ENCODE measurements around the gene SUN5.

Gene SUN5

DNA sequence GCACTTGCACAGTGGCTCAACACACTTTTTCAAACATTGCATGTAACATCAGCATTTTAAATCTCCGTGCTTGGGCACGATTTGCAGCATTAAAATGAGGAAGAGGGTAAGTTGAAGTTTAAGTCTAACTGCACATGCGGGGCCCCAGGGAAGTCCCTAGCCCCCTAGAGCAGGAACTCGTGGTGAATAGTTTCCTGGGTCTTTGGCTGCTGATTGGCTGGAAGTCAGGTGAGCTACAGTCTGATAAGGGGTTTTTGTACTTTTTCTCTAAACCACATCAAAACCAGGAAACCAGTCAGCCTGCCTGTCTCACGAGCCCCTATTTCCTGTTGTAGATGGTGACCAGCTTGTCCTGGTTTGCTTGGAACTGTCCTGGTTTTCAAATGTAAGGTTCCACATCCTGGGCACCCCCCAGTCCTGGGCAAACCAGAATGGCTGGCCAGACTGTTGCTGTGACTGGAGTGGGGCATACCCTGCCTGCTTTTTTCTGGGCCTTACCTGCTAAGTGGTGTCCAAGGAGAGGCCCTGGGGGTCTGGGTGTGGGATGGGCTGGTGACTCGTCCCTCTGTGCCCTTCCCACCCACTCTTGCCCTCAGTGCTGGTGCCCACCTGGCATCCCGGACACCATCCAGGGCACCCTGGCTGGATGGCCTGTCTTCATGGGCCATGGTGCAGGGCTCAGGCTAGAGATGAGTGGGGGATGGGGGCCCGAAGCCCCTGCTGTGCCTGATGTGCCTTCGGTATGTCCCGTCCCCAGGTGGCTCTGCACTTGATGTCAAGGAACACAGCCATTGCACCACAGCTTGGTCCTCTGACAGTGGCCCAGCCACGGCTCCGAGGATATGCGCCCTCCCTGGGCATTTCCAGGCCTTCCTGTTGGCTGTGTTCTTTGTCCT, 31.8 kb downstream of the SUN5 start:
- TF ChIP-seq, protein P1, sequence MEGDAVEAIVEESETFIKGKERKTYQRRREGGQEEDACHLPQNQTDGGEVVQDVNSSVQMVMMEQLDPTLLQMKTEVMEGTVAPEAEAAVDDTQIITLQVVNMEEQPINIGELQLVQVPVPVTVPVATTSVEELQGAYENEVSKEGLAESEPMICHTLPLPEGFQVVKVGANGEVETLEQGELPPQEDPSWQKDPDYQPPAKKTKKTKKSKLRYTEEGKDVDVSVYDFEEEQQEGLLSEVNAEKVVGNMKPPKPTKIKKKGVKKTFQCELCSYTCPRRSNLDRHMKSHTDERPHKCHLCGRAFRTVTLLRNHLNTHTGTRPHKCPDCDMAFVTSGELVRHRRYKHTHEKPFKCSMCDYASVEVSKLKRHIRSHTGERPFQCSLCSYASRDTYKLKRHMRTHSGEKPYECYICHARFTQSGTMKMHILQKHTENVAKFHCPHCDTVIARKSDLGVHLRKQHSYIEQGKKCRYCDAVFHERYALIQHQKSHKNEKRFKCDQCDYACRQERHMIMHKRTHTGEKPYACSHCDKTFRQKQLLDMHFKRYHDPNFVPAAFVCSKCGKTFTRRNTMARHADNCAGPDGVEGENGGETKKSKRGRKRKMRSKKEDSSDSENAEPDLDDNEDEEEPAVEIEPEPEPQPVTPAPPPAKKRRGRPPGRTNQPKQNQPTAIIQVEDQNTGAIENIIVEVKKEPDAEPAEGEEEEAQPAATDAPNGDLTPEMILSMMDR (IDR thresholded peaks at IDR 0.05; ENCODE audit: insufficient read depth, low read depth, low read length, missing control alignments): no peak
- no peak overlapping the region for H3K4me3 ChIP-seq (ENCODE audit: low read length)
- DNase-seq (ENCODE audit: low read depth): no peak

DNA sequence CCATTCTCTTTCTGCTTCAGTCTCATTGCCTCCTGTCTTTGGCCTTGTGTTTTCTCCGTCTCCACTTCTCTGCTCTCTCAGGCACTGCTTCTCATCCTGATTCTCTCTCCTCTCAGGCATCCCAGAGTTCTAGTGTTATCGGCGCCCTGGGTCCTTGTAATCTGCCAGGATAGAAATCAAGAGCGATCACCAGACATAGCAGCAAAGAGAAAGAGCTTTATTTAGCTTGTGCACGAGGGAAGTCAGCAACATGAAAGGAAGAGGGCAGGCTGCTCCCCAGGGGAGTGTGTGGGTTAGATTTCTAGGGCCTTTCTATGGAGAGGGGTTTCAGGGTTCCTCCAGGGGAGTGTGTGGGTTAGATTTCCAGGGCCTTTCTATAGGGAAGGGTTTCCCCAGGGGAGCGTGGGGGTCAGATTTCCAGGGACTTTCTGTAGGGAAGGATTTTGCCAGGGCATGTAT, 32.5 kb downstream of the SUN5 start:
- TF ChIP-seq, protein P1 (IDR thresholded peaks at IDR 0.05; ENCODE audit: insufficient read depth, low read depth, low read length, missing control alignments): no peak
- no peak for DNase-seq (ENCODE audit: low read depth)
- H3K4me3 ChIP-seq (ENCODE audit: low read length): no peak overlapping the region

DNA sequence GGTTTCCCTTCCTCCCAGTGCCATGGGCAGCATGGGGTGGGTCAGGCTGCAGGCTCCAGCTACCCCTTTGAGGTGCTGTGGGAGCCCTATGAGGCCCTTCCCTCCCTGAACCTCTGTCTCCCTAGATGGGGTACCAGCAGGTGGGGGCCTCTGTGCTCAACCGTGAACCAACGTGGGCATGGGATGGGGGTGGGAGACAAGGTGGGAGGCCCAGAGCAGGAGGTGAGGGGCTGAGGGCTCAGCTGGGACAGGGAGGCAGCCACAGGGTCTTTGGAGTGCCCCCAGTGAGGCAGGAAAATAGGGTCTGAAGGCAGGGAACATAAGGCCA, 33.3 kb downstream of the SUN5 start:
- TF ChIP-seq, protein P1 (IDR thresholded peaks at IDR 0.05; ENCODE audit: insufficient read depth, low read depth, low read length, missing control alignments): no peak
- no peak overlapping the region for H3K4me3 ChIP-seq (ENCODE audit: low read length)
- no peak for DNase-seq (ENCODE audit: low read depth)

DNA sequence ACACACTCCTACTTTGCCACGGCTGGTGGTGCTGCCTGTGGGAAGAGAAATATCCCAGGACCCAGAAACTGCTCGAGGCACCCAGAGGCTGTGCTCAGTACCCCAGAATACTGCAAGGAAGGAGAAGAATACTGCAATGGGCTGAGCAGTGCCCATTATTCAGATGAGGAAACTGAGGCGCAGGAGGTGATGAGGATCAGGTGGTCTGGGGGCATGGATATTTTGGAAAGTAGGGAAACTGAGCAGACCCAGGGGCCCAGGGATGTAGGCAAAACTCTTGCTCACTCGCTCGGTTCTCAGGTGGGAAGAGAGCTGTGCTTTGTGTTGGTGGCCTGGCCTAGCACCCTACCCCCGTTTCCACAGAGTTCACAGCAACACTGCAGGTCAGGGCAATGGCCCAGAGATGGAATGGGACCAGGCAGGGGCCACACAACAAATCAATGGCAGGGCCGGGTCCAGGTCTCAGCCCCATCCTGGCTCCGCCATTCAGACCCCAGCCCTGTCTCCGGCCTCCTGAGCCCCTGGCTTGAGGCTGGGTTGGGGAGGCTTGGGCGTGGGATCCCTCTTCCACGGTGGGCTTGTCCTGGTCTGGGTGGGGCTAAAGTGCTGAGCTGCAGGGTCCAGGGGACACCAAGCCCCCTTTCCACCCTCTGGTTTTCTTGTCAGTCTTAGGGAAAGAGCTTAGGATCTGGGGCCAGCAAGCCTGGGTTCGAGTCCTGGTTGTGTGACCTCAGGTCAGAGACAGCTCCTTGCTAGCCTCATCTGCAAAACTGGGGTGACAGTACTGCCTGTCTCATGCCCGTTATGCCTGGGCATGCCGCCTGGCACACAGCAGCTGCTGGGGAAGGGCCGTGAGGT, 33.9 kb downstream of the SUN5 start:
- no peak for DNase-seq (ENCODE audit: low read depth)
- TF ChIP-seq, protein P1 (IDR thresholded peaks at IDR 0.05; ENCODE audit: insufficient read depth, low read depth, low read length, missing control alignments): no peak
- H3K4me3 ChIP-seq (ENCODE audit: low read length): no peak overlapping the region

DNA sequence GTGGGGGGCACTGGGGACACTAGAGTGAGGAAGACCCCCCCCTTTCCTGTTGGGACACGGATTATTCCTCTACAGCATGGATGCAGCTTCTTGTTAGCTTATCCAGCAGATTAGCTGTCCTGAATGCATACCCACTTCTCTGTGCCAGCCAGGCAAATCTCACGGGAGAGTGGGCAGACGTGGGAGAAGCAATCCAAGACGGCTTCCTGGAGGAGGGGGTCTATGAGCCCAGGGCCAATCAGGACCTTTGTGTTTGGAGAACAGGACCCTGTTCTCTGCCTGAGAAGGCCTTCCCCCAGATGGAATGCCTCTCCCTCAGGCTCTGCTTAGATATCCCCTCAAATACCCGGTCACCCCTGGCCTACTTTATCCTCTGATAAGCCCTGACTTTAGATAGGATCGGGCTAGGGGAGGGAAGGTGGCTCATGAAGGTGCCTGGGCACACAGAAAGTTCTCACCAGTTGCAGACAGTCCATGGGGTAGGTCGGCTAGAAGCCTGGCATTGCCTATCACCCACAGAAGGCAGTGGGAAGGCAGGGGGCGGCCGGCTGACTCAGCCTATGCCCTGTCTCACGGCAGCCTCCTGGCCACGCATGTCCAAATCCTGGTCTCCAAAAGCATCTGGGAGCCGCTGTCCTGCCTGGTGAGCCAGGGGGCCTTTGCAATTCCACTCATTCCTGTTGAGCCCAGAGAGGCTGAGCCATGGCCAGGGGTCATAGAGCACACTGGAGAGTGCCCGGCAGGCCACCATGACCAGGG, 34.7 kb downstream of the SUN5 start:
- TF ChIP-seq, protein P1 (IDR thresholded peaks at IDR 0.05; ENCODE audit: insufficient read depth, low read depth, low read length, missing control alignments): no peak
- DNase-seq (ENCODE audit: low read depth): no peak

DNA sequence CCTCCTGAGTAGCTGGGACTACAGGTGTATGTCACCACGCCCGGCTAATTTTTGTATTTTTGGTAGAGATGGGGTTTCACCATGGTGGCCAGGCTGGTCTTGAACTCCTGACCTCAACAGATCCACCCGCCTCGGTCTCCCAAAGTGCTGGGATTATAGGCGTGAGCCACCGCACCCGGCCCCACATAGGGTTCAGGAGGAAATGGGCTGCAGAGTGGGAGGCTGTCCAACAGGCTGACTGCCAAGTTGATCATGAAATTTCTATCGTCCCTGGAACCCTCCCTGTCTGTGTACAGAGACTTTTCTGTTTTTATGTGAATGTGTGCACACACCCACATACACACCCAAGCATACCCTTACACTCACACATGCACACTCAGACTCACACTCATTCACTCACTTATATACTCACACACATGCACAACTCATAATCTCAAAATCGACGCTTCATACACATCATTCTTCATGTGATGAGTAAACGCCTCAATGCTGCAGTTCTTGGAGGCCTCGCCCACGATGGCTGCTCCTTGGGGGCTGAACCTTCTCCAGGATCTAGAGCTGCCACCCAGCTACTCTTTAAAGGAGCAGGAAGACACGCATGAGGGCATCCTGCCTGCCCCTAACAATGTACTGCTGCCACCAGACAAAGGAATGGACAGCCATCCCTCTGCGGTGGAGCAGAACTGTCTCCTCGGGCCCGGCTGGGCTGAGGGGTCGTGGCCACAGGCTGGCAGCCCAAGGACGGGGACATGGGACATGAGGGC, 35.6 kb downstream of the SUN5 start:
- DNase-seq (ENCODE audit: low read depth): no peak

More for the DNA sequence above, 34.7 kb downstream of the SUN5 start:
- no peak overlapping the region for H3K4me3 ChIP-seq (ENCODE audit: low read length)

More for the DNA sequence above, 35.6 kb downstream of the SUN5 start:
- TF ChIP-seq, protein P1 (IDR thresholded peaks at IDR 0.05; ENCODE audit: insufficient read depth, low read depth, low read length, missing control alignments): no peak
- no peak overlapping the region for H3K4me3 ChIP-seq (ENCODE audit: low read length)

Data from epithelial cell of esophagus (primary cell).